ENCODE measurements around the gene CCT2. TPM values are rescaled to one million over a fixed set of nuclear protein-coding genes. Genes with fewer than 3 reads are reported as not detected.
A peak's percentile ranks its signal among the peaks of the same experiment; 100 is the strongest.

The CCT2 gene
- total RNA-seq, 1 experiment from 2014 or later, result 489 TPM

DNA sequence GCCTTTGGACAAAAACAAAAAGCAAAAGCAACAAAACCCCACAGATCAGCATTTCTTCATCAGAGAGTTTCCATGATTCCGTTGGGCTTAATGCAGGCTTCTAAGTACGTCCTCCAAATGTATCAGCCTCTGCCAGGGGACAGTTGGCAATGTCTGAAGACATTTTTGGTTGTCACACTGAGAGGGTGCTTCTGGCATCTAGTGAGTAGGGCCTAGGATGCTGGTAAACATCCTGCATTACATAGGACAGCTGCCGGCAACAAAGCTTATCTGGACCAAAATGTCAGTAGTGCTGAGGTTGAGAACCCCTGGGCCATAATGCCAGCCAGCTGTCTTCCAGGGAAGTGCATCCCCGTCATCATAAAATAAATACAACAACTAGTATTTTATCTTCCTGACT lies 34.8 kb downstream of the CCT2 start:
- DNase-seq (ENCODE audit: low read depth, low spot score), result no peak
- in situ Hi-C loops (cut with HindIII; ENCODE audit: low pct_unique_long_range_greater_than_20kb, low sequenced_read_pairs), result no loop called here

DNA sequence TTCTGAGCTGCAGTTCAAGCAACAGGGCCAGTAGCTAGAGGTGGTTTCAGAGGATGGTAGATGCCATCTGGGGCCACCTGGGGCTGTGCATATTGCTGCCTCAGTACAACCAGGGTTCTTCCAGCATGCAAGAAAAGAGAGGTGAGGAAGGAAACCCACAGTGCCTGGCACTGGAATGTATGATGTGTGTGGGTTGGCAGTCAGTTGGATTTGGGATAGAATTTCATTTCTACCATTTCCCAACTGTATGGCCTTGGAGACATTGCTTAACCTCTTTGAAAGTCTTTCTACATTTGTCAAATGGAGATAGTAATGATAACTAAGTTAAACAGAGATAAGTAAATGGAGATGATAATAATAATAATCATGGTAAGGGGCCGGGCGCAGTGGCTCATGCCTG lies 35.7 kb downstream of the CCT2 start:
- in situ Hi-C loops (cut with HindIII; ENCODE audit: low pct_unique_long_range_greater_than_20kb, low sequenced_read_pairs), result no loop called here

DNA sequence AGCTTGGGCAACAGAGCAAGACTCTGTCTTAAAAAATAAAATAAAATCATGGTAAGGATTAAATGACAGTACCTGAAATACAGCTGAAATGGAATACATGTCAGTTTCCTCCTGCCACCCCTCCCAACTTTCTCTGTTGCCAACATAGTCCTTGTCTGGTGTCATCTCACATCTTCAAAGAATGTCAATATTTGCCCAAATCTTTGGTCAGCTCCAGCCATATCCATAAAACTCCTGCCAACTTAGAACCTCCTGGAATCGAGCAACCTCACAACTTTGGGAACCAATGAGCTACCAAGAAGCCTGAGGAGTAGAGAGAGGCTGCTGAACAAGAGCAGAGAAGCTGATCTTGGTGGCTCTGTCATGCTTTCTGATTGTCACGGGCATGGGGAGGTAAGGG lies 36.3 kb downstream of the CCT2 start:
- in situ Hi-C loops (cut with HindIII; ENCODE audit: low pct_unique_long_range_greater_than_20kb, low sequenced_read_pairs), result no loop called here
- no peak for DNase-seq (ENCODE audit: low read depth, low spot score)

More for the DNA sequence above, 35.7 kb downstream of the CCT2 start:
- DNase-seq (ENCODE audit: low read depth, low spot score), result no peak

DNA sequence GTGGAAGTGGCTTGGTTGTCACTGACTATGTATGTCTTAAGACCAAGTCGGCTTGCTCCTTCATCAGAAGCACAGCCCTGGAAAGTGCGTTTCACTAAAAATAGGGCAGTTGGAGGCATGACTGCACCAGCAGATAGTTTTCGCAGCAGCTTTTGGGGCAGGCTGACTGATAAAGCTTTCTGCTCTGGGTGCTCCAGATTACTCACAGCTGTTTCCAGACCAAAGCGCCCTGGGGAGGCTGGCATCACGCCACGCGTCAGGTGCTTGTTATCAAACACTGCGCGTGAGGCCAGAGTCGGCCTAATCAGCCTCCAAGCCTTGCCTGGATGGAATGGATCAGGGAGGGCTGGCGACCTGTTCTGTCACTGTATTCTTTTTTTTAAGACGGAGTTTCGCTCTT lies 38.7 kb downstream of the CCT2 start:
- in situ Hi-C loops (cut with HindIII; ENCODE audit: low pct_unique_long_range_greater_than_20kb, low sequenced_read_pairs), result no loop called here
- no peak for DNase-seq (ENCODE audit: low read depth, low spot score)

DNA sequence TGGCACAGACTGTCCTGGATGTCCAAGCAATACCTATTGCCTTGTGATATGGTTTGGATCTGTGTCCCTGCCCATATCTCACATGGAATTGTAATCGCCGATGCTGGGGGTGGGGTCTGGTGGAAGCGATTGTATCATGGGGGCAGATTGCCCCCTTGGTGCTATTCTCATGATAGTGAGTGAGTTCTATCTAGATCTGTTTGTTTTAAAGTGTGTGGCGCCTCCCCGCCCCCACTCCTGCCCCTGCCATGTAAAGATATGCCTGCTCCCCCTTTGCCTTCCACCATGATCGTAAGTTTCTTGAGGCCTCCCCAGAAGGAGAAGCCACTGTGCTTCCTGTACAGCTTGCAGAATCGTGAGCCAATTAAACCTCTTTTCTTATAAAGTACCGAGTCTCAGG lies 42.2 kb downstream of the CCT2 start:
- in situ Hi-C loops (cut with HindIII; ENCODE audit: low pct_unique_long_range_greater_than_20kb, low sequenced_read_pairs), result no loop called here

DNA sequence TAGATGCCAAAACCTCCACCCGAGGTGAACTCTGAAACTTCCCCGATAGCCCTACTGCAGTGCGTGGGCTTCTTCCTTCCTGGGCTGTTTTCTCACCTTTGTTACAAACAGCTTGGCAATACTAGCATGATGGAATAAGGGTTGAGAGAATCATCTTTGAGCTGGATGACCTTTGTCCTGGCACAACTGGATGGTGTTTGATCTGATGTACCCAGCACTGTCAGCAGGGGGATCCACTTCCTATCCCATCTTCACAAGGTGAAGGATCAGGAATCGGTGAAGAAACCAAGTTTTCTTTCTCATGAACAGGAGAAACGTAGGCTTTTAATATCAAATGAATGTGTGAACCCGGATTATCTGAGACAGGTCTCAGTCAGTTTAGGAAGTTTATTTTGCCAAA lies 44.9 kb downstream of the CCT2 start:
- in situ Hi-C loops (cut with HindIII; ENCODE audit: low pct_unique_long_range_greater_than_20kb, low sequenced_read_pairs), result no loop called here
- peak; percentile 47 for DNase-seq (ENCODE audit: low read depth, low spot score)

More for the DNA sequence above, 42.2 kb downstream of the CCT2 start:
- DNase-seq (ENCODE audit: low read depth, low spot score), result no peak

DNA sequence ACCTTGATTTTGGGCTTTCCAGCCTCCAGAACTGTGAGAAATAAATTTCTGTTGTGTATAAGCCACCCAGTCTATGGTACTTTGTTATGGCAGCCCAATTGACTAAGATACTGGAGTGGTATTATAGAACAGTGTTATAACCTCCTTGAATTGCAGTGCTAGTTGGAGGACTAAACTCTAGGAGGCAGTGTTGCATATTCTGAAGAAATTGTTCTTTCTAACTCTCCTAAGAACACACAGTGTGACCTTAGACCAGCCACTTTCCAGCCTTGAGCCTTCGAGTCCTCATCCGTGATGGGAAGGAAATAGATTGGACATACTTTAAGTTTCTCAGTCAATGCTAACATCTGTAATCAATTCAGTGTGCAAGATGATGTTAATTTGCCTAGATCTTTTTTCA lies 47.8 kb downstream of the CCT2 start:
- DNase-seq (ENCODE audit: low read depth, low spot score), result peak; percentile 41
- in situ Hi-C loops (cut with HindIII; ENCODE audit: low pct_unique_long_range_greater_than_20kb, low sequenced_read_pairs), result no loop called here

DNA sequence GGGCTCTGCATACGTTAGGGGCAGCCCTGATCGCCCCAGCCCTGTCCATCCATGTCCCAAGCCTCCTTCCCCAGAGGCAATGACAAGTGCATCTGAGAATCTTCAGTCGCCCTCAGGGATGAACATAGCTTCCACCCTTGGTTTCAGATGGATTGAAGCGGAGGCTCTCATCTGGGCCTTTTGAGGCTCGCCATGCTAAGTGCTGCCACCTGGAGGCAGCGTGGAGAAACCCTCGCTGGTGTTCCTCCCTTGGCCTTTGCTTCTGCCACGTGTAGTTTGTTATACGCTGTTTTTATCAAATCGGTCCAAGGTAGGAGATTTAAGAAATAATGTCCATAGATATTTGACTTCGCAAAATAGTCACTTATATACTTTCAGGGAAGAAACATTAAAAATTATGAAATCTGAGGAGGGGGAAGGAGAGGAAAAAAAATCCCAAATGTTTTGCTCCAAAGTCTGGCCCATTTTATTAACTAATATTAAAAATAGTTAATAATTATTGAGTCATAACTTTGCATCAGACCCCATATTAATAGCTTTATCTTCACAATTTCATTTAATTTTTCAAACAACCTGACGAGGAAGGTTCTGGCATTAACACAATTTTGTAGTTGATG lies 54.2 kb downstream of the CCT2 start:
- DNase-seq (ENCODE audit: low read depth, low spot score), result peak; percentile 85
- in situ Hi-C loops (cut with HindIII; ENCODE audit: low pct_unique_long_range_greater_than_20kb, low sequenced_read_pairs), result no loop called here

DNA sequence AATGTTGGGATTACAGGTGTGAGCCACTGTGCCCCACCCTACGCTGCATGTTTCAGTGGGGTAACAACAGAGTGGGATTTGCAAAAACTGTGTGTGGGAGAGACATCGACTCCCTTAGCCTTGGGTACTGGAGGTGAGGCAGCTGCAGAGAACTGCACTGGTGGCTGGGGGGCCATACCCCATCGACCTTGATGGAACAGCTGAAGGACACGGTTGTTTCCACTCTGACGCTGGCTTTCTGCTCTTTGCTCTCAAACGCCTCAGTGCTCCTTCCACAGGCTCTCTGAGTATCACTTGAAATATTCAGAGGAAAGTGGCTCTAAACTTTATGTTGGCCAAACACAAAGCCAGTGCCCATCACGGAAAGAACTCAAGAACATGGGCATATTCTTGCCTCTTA lies 56.3 kb downstream of the CCT2 start:
- in situ Hi-C loops (cut with HindIII; ENCODE audit: low pct_unique_long_range_greater_than_20kb, low sequenced_read_pairs), result no loop called here

DNA sequence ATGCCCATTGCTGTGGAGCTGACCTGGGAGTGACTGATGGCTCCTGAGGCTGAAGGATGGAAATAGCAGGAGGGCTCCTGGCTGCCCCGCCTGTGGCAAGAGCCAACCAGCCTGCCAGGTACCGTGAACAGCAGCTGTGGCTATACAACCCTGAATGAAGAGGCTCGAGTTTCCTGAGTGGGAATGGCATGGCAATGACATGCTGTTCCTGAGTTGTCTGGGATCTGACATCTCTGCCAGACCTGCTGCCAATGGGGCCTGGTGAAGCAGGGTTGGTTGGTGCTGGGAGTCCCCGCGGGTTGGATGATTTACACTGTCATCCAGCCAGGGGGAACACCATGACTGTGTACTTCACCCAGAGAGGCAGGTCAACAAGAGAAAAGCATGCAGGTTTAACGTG lies 57.3 kb downstream of the CCT2 start:
- in situ Hi-C loops (cut with HindIII; ENCODE audit: low pct_unique_long_range_greater_than_20kb, low sequenced_read_pairs), result no loop called here
- DNase-seq (ENCODE audit: low read depth, low spot score), result no peak

More for the DNA sequence above, 56.3 kb downstream of the CCT2 start:
- DNase-seq (ENCODE audit: low read depth, low spot score), result no peak

DNA sequence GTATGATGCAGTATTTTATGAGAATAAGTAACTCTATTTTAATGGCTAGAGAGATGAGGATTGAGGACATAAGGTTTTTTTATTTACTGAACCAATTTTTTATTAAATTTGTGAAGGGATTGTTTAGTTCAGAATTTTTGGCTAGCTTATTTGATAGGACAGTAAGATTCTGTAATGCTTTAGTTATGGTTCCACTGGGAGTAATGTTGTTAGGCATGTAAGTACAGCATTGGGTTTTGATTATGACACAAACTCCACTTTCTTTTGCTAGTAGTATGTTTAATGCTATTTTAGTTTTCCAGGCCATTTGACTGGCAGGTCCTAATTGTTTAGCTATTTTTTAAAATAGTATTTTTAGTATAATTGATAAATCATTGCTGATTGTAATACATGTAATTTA lies 59.3 kb downstream of the CCT2 start:
- in situ Hi-C loops (cut with HindIII; ENCODE audit: low pct_unique_long_range_greater_than_20kb, low sequenced_read_pairs), result no loop called here
- no peak for DNase-seq (ENCODE audit: low read depth, low spot score)

DNA sequence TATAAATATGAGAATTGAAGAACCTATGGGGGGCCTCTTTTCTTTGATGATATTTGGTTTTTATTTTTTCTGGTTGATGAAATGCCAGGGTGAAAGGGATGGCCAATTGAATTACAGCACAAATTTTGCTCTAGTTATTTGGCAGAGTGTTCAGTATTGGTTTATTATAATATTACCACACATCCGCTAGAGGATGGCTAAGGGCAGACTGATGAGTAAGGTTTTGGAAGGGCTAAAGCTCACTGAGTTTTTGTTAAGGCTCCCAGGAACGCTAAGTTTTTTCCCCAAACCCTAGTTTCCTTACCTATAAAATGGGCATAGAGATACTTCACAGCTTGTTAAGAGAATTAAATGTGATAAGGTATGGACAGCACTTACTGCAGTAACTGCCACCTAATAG lies 59.8 kb downstream of the CCT2 start:
- in situ Hi-C loops (cut with HindIII; ENCODE audit: low pct_unique_long_range_greater_than_20kb, low sequenced_read_pairs), result no loop called here
- DNase-seq (ENCODE audit: low read depth, low spot score), result no peak

DNA sequence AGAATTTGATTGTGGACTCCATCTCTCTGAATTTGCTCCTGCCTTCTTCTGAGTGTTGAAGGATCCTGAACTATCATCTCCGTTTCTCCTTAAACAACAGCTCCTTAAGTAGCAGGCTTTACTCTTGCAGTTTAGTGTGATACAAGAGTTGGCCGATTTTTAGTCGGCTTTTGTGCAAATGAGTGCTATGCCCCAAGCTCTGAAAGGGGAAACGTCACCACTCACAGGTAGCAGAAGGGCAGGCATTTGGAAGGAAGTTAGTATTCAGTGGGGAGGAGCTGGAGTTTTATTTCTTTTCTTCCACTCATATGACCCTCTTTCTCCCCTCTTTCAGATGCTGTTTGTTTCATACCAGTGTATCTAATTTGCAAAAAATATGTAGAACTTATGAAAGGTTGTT lies 61.9 kb downstream of the CCT2 start:
- DNase-seq (ENCODE audit: low read depth, low spot score), result no peak
- in situ Hi-C loops (cut with HindIII; ENCODE audit: low pct_unique_long_range_greater_than_20kb, low sequenced_read_pairs), result no loop called here

DNA sequence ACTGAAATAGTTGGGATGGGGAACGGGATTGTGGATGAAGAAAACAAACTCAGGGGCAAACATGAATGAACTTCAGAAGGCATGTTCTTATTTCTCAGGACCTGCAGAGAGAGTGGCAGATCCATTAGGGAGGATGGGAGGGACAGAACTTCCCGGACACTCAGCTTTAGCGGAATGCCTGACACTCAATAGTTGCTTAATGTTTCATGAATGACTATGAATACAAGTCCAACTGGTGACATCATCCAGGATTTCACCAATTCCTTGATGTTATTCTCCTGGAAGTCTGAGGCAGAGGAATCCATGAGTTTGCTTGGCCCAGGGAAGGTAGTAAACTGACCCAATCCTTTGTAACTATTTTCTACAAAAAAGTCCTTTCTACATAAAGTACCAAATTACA lies 63.2 kb downstream of the CCT2 start:
- peak; percentile 7 for DNase-seq (ENCODE audit: low read depth, low spot score)
- in situ Hi-C loops (cut with HindIII; ENCODE audit: low pct_unique_long_range_greater_than_20kb, low sequenced_read_pairs), result no loop called here

DNA sequence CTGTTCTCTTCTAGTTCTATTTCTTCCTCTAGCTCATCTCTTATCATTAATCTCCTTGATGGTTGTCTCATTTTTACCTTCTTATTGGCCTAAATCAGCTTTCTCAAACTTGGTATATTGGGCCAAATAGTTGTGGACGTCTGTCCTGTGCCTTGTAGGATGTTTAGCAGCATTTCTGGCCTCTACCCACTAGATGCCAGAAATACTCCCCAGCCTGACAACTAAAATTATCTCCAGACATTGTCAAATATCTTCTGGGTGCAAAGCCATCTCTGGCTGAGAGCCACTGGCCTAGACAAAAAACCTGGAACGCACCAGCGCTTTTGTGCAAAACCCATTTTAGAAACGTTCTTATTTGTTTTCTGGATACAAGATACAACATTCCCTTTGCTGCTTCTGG lies 64.3 kb downstream of the CCT2 start:
- DNase-seq (ENCODE audit: low read depth, low spot score), result peak; percentile 8
- in situ Hi-C loops (cut with HindIII; ENCODE audit: low pct_unique_long_range_greater_than_20kb, low sequenced_read_pairs), result no loop called here

Small RNAs within 50 kb of the gene (small RNA-seq; reads per million reads assigned to genes)
- 0 to 3.2 reads per million in 2 experiments for gene MIR3913-1

Other genes with a start within 250 kb of the CCT2 start
- 0.37 and 0.88 TPM in 2 replicates for gene LYZ, start 237.1 kb upstream of the CCT2 start, total RNA-seq (2014; rRNA removed; shearing (Covaris generic))
- gene YEATS4, start 225.7 kb upstream of the CCT2 start, total RNA-seq (2014; rRNA removed; shearing (Covaris generic)), result 48.4 and 49.4 TPM in 2 replicates
- gene FRS2, start 115.1 kb upstream of the CCT2 start, total RNA-seq (2014; rRNA removed; shearing (Covaris generic)), result 24.3 and 26.6 TPM in 2 replicates
- gene LRRC10, start 25.4 kb downstream of the CCT2 start, total RNA-seq (2014; rRNA removed; shearing (Covaris generic)), result not detected in 2 replicates
- gene BEST3, start 113.8 kb downstream of the CCT2 start, total RNA-seq (2014; rRNA removed; shearing (Covaris generic)), result not detected in 2 replicates
- gene RAB3IP, start 153.4 kb downstream of the CCT2 start, total RNA-seq (2014; rRNA removed; shearing (Covaris generic)), result 16.5 and 18.8 TPM in 2 replicates
- not detected in 2 replicates for gene MYRFL, start 239.8 kb downstream of the CCT2 start, total RNA-seq (2014; rRNA removed; shearing (Covaris generic))

Measured in SK-MEL-5 (cell line).